ENCODE results near the gene DNAJB9. TPM values are rescaled to one million over a fixed set of nuclear protein-coding genes. Genes with fewer than 3 reads are reported as not detected.
A peak's percentile ranks its signal among the peaks of the same experiment; 100 is the strongest.

The DNAJB9 gene
- total RNA-seq, 3 donors from 2014 or later: 36.3 to 51.2 (median 41.0) TPM

DNA sequence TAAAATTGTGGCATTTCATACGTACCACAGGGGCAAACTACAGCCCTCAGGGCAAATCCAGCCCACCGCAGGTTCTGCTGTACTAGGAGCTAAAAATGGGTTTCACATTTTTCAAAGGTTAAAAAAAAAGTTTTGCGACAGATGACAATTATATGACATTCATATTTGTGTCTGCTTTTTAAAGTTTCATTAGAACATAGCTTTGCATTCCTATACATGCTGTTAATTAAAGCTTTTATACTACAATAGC is 43.0 kb upstream of the DNAJB9 start:
- peak overlapping the region; percentile 97 to 99 for H3K27ac ChIP-seq
- no peaks in the 10 kb centered on the region for H3K27me3 ChIP-seq
- H3K4me1 ChIP-seq: peaks cover 0 to 11% of the 10 kb centered on the region in 2 donors
- peak overlapping the region; percentile 66 to 72 (median 71) for H3K4me3 ChIP-seq
- no peaks in the 10 kb centered on the region for H3K36me3 ChIP-seq
- no peak for DNase-seq (ENCODE audit: low spot score in 2 of 2)
- TF ChIP-seq POLR2AphosphoS5 (IDR thresholded peaks at IDR 0.05) (no peak), POLR2A (IDR thresholded peaks at IDR 0.05) (no peak), CTCF (IDR thresholded peaks at IDR 0.05) (no peak)
- intact Hi-C loops (cut with DNase I; ENCODE audit: low total_unique reads): loop anchor here (5.0 kb wide), 1 partner anchor 41 kb away; the partner anchor contains the start of genes DNAJB9 and THAP5
- H3K9me3 ChIP-seq: no peaks in the 10 kb centered on the region

DNA sequence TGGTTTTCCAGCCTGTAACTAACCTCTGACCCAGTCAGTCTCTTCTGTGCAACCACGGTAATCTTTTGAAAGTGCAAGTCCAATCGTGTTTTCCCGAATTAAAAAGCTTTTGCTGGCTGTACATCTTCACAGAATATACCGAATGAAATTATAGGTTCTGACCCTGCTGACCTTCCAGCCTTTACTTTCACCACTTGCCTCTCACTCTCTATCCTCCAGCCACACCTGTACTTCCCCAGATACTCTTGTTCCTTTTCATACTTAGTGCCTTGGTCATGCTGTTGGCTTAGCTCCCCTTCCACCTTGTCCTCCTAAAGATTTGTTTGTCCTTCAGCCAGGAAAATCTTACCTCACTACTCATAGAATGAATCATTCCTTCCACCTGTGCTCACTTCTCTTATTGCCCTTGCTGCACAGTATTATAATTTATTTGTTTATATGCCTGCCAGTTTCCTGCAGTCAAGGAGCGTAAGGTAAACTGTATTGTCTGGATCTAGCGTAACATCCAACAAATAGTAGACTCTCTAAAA is 41.4 kb upstream of the DNAJB9 start:
- peaks cover 0 to 11% of the 10 kb centered on the region in 2 donors for H3K4me1 ChIP-seq
- intact Hi-C loops (cut with DNase I; ENCODE audit: low total_unique reads): loop anchor here (5.0 kb wide), 1 partner anchor 39 kb away; the partner anchor contains the start of genes DNAJB9 and THAP5
- H3K36me3 ChIP-seq: no peaks in the 10 kb centered on the region
- peak overlapping the region in 1 of 2 donors; percentile 99 for H3K27ac ChIP-seq
- no peaks in the 10 kb centered on the region for H3K9me3 ChIP-seq
- no peak overlapping the region for H3K4me3 ChIP-seq
- DNase-seq (ENCODE audit: low spot score in 2 of 2): no peak
- H3K27me3 ChIP-seq: no peaks in the 10 kb centered on the region
- TF ChIP-seq POLR2AphosphoS5 (IDR thresholded peaks at IDR 0.05) (no peak), CTCF (IDR thresholded peaks at IDR 0.05) (no peak), POLR2A (IDR thresholded peaks at IDR 0.05) (no peak)

DNA sequence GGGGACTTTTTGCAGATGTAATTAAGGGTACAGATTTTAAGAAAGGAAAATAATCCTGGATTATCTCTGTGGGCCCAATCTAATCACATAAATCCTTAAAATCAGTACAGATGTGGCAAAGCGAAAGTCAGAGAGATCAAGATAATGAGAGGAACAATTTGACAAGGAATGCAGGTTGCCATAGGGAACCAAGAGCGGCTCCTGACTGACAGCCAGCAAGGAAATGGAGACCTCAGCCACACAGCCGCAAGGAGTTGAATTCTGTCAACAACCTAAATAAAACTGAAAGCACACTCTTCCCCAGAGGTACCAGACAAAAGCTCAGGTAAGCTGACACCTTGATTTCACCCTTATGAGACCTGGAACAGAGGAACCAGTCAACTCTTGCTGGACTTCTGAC is 40.3 kb upstream of the DNAJB9 start:
- no peak for DNase-seq (ENCODE audit: low spot score in 2 of 2)
- Histone ChIP-seq H3K4me1 (peaks cover 0 to 6% of the 10 kb centered on the region in 2 donors), H3K36me3 (no peaks in the 10 kb centered on the region), H3K27me3 (no peaks in the 10 kb centered on the region), H3K9me3 (no peaks in the 10 kb centered on the region), H3K27ac (peak overlapping the region; percentile 65 to 99), H3K4me3 (no peak overlapping the region)
- intact Hi-C loops (cut with DNase I; ENCODE audit: low total_unique reads): loop anchor here (5.0 kb wide), 1 partner anchor 38 kb away; the partner anchor contains the start of genes DNAJB9 and THAP5
- TF ChIP-seq POLR2AphosphoS5 (IDR thresholded peaks at IDR 0.05): no peak
- no peak for TF ChIP-seq POLR2A (IDR thresholded peaks at IDR 0.05)
- TF ChIP-seq CTCF (IDR thresholded peaks at IDR 0.05): no peak

DNA sequence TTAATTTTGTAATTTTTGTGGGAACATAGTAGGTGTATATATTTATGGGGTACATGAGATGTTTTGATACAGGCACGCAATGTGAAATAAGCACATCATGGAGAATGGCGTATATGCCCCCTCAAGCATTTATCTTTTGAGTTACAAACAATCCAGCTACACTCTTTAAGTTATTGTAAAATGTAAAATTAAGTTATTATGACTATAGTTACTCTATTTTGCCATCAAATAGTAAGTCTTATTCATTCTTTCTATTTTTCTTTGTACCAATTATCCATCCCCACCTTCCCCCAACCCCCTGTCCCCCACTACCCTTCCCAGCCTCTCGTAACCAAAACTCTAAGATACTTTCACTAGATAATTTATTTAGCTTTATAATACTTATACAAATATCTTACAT is 36.0 kb upstream of the DNAJB9 start:
- Histone ChIP-seq H3K27me3 (no peaks in the 10 kb centered on the region), H3K27ac (no peak overlapping the region), H3K4me3 (no peak overlapping the region), H3K4me1 (no peaks in the 10 kb centered on the region), H3K9me3 (no peaks in the 10 kb centered on the region), H3K36me3 (no peaks in the 10 kb centered on the region)
- no peak for TF ChIP-seq POLR2A (IDR thresholded peaks at IDR 0.05)
- no peak for TF ChIP-seq CTCF (IDR thresholded peaks at IDR 0.05)
- no peak for TF ChIP-seq POLR2AphosphoS5 (IDR thresholded peaks at IDR 0.05)
- no peak for DNase-seq (ENCODE audit: low spot score in 2 of 2)
- intact Hi-C loops (cut with DNase I; ENCODE audit: low total_unique reads): no loop called here

GRCh38 chr7:108535257-108535656 is 34.4 kb upstream of the DNAJB9 start:
- no peak for DNase-seq (ENCODE audit: low spot score in 2 of 2)
- TF ChIP-seq POLR2AphosphoS5 (IDR thresholded peaks at IDR 0.05): no peak
- no peak for TF ChIP-seq POLR2A (IDR thresholded peaks at IDR 0.05)
- TF ChIP-seq CTCF (IDR thresholded peaks at IDR 0.05): no peak
- Histone ChIP-seq H3K9me3 (no peaks in the 10 kb centered on the region), H3K27ac (no peak overlapping the region), H3K4me1 (no peaks in the 10 kb centered on the region), H3K27me3 (no peaks in the 10 kb centered on the region), H3K36me3 (no peaks in the 10 kb centered on the region), H3K4me3 (no peak overlapping the region)
- intact Hi-C loops (cut with DNase I; ENCODE audit: low total_unique reads): no loop called here
